22Rv1 (cell line): ENCODE measurements around the gene IL20RB.

Experiments
- CTCF ChIP-seq: fragments of 450-650 bp; IDR thresholded peaks from 2 replicates; pipeline ENCODE4 v1.5.1; 2017; ENCODE audit warnings: mild to moderate bottlenecking
- ZFX ChIP-seq: fragments of 450-650 bp; IDR thresholded peaks from 2 replicates; pipeline ENCODE4 v1.6.1; 2017; ENCODE audit warnings: antibody characterized with exemption, borderline replicate concordance

GRCh38 chr3:136992115-136992514, 34.3 kb downstream of the IL20RB start:
- TF ChIP-seq CTCF (no peak), ZFX (no peak)
